NCI-H524 (cell line): ENCODE data around the gene MIS18BP1.
"Not testable (repeated sequence)": the region's sequence is repeated elsewhere in the genome, so short reads cannot be mapped to it uniquely, and the experiment has no call there.

Source experiments
- DNase-seq, 2 experiments: peaks; one replicate each; lab custom pipeline; 2025; lab: John Stamatoyannopoulos, UW

The MIS18BP1 gene

GRCh38 chr14:45246151-45246550 lies 6.9 kb downstream of the MIS18BP1 start:
- peak in 1 of 2 experiments; percentile 33 for DNase-seq

DNA sequence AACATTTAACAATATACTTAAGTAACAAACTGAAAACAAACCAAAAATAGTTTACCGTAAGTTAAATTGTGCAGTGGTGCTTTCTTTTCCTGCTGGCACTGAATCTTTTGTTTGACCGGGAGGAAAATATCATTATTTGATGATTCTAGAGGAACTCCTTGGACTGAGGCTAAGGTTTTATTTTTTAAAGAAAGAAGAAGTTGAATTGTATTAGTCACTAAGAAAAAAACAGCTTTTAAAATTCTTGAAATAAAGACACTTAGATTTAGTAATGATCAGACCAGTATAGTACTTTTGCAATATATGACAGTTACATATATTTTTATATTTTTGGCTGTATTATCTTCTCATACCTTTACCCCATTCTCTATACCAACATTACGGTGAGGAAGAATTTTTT lies 10.3 kb downstream of the MIS18BP1 start:
- no peak for DNase-seq

DNA sequence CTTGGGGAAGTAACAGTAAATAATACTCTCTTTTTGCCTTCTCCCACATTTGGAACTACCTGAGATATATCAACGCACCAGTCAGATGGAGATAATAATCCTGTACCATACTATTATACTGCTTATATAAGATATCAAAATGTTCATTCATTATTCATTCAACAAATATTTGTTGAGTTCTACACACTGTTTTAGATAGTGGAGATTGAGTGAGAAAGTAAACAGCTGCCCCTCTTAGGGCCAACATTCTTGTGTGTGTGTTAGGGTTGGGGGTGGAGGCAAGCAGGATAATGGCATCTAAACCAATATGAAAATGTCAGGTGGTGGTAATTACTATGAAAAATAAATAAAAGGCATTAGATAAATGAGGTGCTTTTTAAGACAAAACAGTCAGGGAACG lies 14.0 kb downstream of the MIS18BP1 start:
- no peak for DNase-seq

- no peak for DNase-seq
Measured at GRCh38 chr14:45227566-45227965, 25.4 kb downstream of the MIS18BP1 start.

GRCh38 chr14:45222485-45223262 lies 30.3 kb downstream of the MIS18BP1 start:
- no peak for DNase-seq

GRCh38 chr14:45214341-45214740 lies 38.7 kb downstream of the MIS18BP1 start:
- DNase-seq: not testable (repeated sequence)

- DNase-seq: peak in 1 of 2 experiments; percentile 23
Measured at GRCh38 chr14:45213716-45214115, 39.3 kb downstream of the MIS18BP1 start.

DNA sequence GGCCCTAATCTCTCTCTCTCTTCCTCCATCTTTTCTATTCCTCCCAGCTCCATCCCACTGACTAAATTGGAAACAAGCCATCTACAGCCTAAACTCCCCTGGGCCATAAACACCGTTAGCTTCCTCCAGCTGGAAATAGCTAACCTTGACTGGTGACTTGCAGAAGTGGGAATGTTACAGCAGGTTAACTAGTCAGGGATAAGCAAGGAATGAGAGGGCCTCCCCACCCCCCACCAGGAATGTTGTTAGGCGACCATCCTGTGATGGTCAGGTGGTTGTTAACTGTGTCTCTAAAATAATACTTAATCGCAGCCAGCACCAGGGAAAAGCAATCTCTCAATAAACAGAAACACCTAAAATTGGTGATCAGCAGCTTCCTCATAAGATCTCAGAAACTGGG lies 40.8 kb downstream of the MIS18BP1 start:
- DNase-seq: no peak

GRCh38 chr14:45211295-45211694 lies 41.7 kb downstream of the MIS18BP1 start:
- no peak for DNase-seq

- no peak for DNase-seq
Measured at GRCh38 chr14:45210159-45210558, 42.8 kb downstream of the MIS18BP1 start.

GRCh38 chr14:45204241-45204640 lies 48.8 kb downstream of the MIS18BP1 start:
- peak in 1 of 2 experiments; percentile 48 for DNase-seq

DNA sequence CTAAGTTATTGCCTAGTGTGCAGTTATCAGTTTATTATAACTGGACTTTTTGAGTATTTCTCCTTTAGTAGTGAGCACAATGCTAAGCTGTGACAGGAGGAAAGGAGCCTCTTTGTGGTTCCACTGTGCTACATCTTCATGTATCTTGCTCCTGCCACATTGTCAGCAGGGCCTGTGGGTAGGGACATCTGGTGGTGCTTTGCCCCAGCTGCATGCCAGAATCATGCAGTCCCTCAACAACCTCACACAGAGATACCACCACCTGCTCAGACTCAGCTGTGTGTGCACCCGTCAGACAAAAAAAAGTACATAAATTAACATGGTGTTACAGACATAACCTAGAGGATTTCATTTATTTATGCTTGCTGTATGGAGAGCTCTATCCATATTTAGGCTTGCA lies 51.1 kb downstream of the MIS18BP1 start:
- peak; percentile 24 to 75 for DNase-seq

GRCh38 chr14:45199230-45199629 lies 53.8 kb downstream of the MIS18BP1 start:
- DNase-seq: no peak

DNA sequence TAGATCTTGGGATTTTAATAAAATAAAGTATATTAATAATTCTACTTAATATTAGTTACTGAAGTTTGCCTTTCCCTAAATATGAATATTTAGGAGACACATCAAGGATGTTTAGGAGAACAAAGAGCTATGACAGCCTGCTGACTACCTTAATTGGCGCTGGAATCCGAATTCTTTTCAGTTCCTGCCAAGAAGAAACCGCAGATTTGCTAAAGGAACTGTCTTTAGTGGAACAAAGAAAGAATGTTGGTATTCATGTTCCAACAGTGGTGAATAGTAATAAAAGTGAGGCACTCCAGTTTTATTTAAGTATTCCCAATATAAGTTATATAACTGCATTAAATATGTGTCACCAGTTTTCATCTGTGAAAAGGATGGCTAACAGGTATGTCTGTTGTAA lies 54.5 kb downstream of the MIS18BP1 start:
- DNase-seq: no peak

DNA sequence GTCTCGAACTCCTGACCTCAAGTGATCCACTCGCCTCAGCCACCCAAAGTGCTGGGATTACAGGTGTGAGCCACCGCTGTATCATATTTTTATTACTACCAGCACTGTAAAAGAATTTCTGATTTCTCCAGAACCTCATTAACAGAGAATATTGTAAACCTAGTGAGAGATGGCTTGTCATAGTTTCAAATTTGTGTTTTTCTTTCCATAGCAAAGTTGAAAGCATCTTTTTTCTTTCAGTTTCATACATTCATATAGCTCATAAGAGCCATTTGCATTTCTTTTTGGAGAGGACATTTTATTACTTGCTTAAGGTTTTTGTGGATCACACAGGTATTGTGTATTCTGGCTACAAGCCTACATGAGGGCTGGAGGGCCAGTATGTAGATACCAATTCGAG lies 58.0 kb downstream of the MIS18BP1 start:
- no peak for DNase-seq

- DNase-seq: no peak
Measured at GRCh38 chr14:45185100-45185814, 67.7 kb downstream of the MIS18BP1 start.

DNA sequence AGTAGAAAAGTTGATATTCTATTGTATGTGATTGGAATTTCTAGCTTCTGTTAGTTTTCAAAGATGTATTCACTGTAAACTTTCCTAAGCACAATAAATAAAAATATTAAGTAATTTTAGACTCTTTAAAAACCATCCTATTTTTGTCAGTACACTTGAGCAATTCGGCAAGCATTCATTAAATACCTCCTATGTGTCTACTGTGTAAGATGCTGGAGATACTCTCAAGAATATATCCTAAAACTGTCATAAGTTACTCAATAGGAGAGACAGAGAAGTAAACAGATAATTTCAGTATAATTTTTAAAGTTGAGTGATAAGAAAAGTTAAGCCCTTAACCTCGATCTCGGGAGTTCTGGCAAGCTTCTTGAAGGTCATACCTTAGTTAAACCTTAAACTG lies 71.2 kb downstream of the MIS18BP1 start:
- DNase-seq: no peak

- DNase-seq: no peak
Measured at GRCh38 chr14:45181329-45181728, 71.7 kb downstream of the MIS18BP1 start.

DNA sequence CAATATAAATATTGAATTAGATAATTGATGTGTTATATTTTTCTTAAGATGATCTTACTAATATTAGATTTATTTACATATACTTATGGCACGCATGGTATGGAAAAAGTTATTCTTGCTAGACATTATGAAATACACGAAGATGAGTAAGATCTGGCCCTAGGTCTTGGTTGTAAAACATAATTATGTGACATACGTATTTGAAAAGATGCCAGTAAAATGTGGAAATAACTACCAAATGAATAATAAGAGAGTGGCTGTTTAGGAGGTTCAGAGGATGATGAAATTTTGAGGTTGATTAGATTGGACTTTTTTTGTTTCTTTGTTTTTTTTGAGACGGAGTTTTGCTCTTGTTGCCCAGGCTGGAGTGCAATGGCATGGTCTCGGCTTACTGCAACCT lies 75.9 kb downstream of the MIS18BP1 start:
- no peak for DNase-seq

- DNase-seq: no peak
Measured at GRCh38 chr14:45169906-45170305, 83.1 kb downstream of the MIS18BP1 start.

DNA sequence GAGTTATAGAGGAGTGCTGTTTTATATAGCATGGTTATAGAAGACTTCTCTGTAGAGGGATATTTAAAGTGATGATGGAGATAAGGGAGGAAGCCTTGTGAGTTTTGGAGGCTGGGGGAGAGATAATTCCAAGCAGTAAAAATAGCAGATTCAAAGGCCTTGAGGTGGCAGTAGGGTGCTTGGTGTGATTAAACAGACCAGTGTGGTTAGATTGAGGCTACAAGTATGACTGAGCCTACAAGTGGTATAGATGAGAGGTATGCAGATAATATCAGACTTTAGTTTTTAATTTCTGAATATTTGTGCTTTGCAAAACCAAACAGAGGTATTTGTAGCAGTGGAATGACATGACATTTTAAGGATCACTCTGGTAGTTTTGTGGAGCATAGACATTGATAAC lies 96.9 kb downstream of the MIS18BP1 start:
- no peak for DNase-seq
